Brain microvascular endothelial cell (primary cell): Measurements from ENCODE around the gene ZBTB48.

ENCODE experiments used
- DNase-seq: peaks from one replicate; pipeline ENCODE4 v3.0.0-alpha.2; 2020
- H3K27ac ChIP-seq: fragments of 250-450 bp; sonication (Bioruptor Pico); 2 replicates; pipeline ENCODE4 v1.5.1; 2020; ENCODE audit warnings: mild to moderate bottlenecking, moderate library complexity
- H3K27me3 ChIP-seq: fragments of 250-450 bp; sonication (Bioruptor Pico); replicated peaks from 2 replicates; pipeline ENCODE4 v1.5.1; 2020; ENCODE audit warnings: mild to moderate bottlenecking
- H3K36me3 ChIP-seq: fragments of 250-450 bp; sonication (Bioruptor Pico); replicated peaks from 2 replicates; pipeline ENCODE4 v1.5.1; 2020; ENCODE audit warnings: mild to moderate bottlenecking
- H3K4me3 ChIP-seq: 2 replicates; pipeline ENCODE4 v1.5.1; 2011; ENCODE audit warnings: low read depth, mild to moderate bottlenecking, control low read depth, low read length, moderate library complexity
- CTCF ChIP-seq: IDR thresholded peaks from 2 replicates; pipeline ENCODE4 v1.5.1; 2011; ENCODE audit warnings: low read depth, mild to moderate bottlenecking, moderate library complexity, low read length, control low read depth, inconsistent platforms; ENCODE audit errors: missing control alignments
- in situ Hi-C: cut with HindIII; loops from 2 replicates; pipeline ENCODE4 v1.10.0; 2017; ENCODE audit warnings: low sequenced_read_pairs, low pct_ligation_motif_present

The ZBTB48 gene

GRCh38 chr1:6586404-6586816 is 6.6 kb downstream of the ZBTB48 start:
- H3K36me3 ChIP-seq = peaks cover 32% of the 10 kb centered on the region
- H3K4me3 ChIP-seq = no peak overlapping the region
- no peak for TF ChIP-seq CTCF
- H3K27me3 ChIP-seq = no peaks in the 10 kb centered on the region
- no peak for DNase-seq
- H3K27ac ChIP-seq = no peak overlapping the region
- in situ Hi-C loops = no loop called here

DNA sequence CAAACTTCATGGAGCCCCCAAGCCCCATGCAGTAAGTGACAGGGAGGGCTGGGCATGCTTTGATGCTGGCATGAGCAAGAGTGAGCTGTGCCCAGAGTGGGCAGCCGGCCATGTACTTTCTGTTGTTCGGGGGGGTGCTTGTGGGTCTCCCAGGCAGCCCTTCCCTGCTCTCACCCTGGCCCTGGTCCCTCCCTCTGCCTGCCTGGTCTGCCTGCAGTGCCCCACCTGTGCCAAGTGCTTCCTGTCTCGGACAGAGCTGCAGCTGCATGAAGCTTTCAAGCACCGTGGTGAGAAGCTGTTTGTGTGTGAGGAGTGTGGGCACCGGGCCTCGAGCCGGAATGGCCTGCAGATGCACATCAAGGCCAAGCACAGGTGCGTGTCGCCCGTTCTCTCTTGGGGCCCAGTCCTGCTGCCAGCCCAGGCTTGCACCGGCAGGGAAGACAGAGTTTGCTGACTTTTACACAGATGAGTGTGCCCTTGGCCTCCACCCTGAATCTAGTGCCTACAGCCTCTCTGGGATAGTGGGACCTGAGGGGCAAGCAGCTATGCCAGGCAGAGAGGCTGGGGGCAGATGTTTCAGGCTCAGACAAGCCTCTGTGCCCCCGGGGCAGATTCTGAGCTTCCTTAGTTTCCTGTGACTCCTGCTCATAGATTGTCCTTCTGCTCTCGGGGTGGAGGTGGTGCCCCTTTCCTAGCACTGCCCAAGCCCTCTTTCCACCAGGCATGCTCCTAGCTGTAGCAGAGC is 7.6 kb downstream of the ZBTB48 start:
- no peak for DNase-seq
- in situ Hi-C loops = no loop called here
- Histone ChIP-seq H3K36me3 (peaks cover 35% of the 10 kb centered on the region), H3K27ac (no peak overlapping the region), H3K4me3 (no peak overlapping the region), H3K27me3 (no peaks in the 10 kb centered on the region)
- TF ChIP-seq CTCF = no peak

DNA sequence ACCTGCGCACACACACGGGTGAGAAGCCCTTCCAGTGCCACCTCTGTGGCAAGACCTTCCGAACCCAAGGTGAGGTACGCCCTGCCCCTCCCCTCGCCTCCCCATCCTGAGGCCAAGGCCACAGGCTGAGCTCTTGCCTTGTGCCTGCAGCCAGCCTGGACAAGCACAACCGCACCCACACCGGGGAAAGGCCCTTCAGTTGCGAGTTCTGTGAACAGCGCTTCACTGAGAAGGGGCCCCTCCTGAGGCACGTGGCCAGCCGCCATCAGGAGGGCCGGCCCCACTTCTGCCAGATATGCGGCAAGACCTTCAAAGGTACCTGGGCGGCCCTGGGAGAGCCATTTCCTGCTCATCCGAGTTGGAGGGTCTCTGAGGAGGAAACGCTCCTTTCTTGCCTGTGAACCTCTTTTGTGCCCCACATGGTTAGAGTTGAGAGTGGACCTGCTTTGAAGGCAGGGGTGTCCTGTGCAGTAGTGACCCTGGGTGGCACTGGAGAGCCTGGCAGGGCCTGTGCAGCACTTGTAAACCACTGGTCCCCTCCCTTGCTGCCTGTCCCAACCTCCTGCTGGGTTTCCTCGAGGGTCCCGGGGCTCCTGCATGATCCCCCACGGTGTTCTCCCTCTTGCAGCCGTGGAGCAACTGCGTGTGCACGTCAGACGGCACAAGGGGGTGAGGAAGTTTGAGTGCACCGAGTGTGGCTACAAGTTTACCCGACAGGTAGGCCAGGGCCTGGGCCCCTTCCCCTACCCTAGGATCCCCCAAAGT is 8.5 kb downstream of the ZBTB48 start:
- Histone ChIP-seq H3K36me3 (peaks cover 41% of the 10 kb centered on the region), H3K27me3 (no peaks in the 10 kb centered on the region), H3K4me3 (no peak overlapping the region), H3K27ac (no peak overlapping the region)
- no peak for TF ChIP-seq CTCF
- in situ Hi-C loops = no loop called here
- DNase-seq = no peak

DNA sequence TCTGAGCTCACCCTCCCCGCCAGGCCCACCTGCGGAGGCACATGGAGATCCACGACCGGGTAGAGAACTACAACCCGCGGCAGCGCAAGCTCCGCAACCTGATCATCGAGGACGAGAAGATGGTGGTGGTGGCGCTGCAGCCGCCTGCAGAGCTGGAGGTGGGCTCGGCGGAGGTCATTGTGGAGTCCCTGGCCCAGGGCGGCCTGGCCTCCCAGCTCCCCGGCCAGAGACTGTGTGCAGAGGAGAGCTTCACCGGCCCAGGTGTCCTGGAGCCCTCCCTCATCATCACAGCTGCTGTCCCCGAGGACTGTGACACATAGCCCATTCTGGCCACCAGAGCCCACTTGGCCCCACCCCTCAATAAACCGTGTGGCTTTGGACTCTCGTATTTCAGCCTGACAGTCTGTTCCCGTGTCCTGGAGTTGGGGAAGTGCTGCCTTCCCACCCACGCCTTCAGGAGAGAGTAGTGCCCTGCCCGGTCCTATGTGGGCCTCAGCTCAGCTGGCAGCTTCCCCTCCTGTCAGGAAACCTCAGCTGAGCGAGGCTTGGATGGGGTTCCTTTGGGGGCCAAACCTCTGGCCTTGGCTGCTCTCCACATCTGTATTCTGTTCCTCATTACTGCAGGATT is 9.2 kb downstream of the ZBTB48 start:
- no peak for TF ChIP-seq CTCF
- Histone ChIP-seq H3K27me3 (no peaks in the 10 kb centered on the region), H3K27ac (no peak overlapping the region), H3K4me3 (no peak overlapping the region), H3K36me3 (peaks cover 48% of the 10 kb centered on the region)
- in situ Hi-C loops = no loop called here
- no peak for DNase-seq

DNA sequence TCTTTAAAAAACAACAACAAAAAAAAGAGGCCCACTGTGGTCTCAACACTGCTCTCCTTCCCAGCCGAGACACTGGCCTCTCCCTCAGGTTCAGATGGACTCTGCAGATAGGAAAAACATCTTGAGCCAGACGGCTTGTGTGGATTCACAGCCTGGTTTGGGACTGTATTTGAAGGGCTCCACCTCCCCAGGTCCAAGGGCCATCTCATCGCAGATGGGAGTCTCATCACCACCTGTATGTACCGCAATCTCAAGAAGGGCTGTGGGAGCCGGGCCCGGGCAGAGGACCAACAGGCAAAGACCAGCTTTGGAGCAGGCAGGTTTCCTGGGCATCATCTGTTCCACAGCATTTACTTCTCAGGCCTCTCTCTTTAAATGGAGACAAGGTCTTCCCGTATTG is 10.3 kb downstream of the ZBTB48 start:
- peaks cover 58% of the 10 kb centered on the region for H3K36me3 ChIP-seq
- DNase-seq = no peak
- H3K27me3 ChIP-seq = no peaks in the 10 kb centered on the region
- H3K27ac ChIP-seq = no peak overlapping the region
- in situ Hi-C loops = no loop called here
- H3K4me3 ChIP-seq = no peak overlapping the region
- TF ChIP-seq CTCF = no peak
